Measurements from ENCODE around the gene ZNF655.
"Not testable (repeated sequence)": the region's sequence is repeated elsewhere in the genome, so short reads cannot be mapped to it uniquely, and the experiment has no call there.

The ZNF655 gene

DNA sequence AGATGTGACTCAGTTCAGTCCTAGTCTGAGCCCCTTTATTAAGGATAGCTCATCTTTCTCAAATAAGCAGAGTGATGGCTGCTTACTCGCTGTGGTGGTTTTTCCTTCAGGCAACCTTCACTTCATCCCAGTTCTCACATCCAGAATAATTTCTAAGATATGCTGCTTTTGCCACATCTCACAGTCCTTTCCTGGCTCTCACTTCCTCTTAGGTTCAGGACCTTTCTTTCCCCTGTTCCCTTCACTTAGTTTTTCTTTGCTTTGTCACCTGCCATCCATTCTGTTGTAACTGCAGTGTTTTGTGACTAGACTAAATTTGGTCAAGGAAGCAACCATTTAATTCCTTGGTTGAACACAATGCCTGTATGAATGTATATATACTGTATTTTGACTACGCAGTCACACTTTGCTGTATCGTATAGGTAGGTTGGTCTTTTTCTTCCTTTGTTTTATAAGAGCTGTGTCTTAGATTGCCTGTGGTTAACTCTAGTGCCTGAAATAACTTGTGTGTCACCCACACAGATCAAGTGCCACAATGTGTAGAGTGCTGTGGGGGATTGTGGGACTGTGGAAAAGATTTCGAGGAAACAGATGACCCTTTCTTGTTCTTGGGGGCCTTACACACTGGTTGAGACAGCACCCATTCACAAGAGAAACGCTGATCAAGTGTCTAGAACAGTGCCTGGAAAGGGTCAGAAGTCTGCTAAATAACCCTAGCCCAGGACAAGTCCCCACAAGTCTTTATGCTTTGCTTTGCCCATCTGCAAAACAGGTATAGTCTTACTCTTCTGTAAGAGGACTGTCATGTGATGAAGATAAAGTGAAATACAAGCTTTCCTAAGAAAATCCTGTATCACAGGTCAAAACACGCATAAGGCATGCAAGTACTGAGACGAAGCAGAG lies 2.6 kb downstream of the ZNF655 start:
- DNase-seq: no peak

DNA sequence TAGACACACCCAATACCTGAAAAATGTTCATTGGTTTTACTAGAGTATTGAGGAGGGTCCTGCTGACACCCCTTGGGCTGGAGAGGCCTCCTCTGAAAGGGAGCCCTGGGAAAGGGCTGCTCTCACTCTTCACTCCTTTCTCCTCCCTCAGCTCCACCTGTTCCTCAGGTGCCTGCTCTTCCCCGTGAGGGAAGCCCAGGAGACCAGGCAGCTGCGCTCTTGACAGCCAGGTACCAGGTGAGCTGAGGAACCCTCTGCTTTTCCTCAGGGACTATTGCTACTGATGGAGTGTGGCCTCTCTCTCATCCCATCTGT lies 3.3 kb downstream of the ZNF655 start:
- DNase-seq: no peak

DNA sequence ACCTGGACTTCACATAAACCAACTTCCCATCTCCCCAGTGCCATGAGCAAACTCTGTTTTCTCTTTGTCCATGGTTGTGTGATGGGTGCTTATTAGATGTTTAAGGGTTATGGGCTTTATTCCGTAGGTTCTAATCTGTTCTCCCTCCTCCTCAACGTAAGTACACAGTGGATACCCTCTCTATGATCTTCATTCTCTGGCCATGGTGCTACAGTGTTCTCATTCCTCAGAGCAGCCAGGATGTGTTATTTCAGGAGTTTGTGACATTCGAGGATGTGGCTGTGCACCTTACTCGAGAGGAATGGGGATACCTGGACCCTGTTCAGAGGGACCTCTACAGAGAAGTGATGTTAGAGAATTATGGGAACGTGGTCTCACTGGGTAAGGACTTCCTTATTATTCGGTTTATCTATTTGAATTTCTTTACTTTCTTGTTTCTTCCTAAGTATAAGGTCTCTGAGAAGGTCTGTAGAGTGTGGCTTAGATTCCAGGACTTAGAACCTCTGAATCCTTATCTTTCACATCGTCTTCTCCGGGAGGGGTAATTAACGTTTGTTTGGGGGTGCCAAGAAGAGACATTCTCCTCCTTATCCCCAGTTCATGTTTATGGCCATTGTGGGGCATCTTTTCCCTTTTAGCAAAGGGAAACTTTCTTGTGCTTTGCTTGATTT lies 3.8 kb downstream of the ZNF655 start:
- DNase-seq: no peak

DNA sequence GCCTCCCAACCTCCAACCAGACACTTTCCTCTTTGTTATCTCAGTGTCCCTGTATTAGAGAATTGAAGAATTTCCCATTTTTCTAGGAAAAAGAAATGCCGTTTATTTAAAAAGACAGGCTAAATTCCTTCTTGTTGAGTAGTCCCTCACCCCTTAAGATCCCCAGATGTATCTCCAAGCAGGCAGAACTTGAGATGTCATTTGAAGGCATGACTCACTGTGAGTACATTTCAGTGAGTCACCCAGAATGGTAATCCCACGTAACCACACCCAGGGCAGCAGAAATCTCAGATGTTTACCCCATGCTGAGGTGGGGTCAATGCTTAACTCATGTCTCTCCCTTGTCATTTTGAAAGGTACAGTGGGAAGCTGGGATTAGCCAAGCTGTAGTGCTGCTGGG lies 4.4 kb downstream of the ZNF655 start:
- DNase-seq: no peak

DNA sequence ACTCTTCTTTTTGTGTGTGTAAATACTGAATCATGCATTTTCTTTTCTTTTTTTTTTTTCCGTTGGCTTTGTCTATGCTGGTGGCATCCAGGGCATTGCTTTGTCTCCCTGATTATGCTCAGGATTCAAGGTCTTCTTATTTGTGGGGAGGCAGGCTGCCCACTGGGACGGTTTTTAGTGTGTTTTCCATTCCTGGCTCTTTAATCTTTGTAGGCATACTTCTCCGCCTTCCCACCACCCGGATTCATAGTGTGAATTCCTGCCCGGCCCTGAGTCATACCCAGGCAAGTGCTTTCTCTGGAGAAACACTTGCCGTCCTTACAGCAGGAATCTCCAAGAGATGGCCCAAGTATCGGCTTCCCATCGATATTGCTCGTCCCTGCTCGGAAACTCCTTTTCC lies 5.2 kb downstream of the ZNF655 start:
- no peak for DNase-seq

DNA sequence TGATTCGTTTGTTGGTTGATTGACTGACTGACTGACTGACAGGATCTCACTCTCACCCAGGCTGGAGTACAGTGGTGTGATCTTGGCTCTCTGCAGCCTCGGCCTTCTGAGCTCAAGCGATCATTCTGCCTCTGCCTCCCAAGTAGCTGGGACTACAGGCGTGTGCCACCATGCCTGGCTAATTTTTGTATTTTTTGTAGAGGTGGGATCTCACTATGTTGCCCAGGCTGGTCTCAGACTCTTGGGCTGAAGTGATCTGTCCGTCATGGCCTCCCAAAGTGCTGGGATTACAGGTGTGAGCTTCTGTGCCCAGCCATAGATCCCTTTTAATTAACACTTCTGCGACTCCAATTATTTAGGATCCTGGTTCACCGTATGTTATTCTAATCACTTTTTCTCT lies 10.3 kb downstream of the ZNF655 start:
- not testable (repeated sequence) for DNase-seq

DNA sequence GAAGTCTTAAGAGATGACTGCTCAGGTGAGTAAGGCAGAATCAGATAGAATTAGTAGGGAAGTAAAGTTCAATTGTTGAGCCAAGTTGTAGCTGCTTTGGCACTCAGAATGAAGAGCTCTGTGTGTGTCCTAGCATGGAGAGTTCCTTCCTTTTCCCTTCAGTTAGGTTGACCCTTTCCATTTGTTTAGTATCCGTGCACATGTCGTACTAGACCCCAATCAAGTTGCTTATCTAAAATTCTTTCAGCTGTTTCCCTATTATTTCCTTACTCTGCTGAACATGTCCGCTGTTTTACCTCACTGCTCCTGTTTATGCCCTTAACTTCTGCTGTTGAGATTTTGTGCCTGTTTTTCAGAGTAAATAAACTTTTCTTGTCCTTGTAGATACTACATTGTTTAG lies 13.3 kb downstream of the ZNF655 start:
- no peak for DNase-seq

DNA sequence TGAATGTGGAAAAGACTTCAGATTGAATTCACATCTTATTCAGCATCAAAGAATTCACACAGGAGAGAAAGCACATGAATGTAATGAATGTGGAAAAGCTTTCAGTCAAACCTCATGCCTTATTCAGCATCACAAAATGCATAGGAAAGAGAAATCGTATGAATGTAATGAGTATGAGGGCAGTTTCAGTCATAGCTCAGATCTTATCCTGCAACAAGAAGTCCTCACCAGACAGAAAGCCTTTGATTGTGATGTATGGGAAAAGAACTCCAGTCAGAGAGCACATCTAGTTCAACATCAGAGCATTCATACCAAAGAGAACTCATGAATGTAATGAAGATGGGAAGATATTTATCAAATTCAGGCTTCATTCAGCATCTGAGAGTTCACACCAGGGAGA lies 14.8 kb downstream of the ZNF655 start:
- no peak for DNase-seq

DNA sequence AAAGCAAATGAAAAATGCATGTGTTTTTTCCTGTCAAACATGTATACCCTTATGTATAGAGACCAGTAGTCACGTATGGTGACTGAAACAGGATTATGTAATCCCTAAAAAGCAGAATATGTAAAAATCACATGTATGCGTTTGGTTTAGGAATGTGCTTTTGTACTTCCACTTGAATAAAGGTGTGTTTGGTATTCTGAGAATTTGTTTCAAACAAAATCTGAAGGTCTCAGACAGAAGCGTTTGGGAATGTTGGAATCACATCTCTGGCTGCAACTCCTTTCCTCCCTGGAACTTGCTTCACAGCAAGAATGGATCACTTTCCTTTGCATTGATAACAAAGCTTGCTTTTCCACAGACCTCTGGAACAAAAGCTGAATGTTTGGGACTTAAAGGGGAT lies 17.8 kb downstream of the ZNF655 start:
- no peak for DNase-seq

DNA sequence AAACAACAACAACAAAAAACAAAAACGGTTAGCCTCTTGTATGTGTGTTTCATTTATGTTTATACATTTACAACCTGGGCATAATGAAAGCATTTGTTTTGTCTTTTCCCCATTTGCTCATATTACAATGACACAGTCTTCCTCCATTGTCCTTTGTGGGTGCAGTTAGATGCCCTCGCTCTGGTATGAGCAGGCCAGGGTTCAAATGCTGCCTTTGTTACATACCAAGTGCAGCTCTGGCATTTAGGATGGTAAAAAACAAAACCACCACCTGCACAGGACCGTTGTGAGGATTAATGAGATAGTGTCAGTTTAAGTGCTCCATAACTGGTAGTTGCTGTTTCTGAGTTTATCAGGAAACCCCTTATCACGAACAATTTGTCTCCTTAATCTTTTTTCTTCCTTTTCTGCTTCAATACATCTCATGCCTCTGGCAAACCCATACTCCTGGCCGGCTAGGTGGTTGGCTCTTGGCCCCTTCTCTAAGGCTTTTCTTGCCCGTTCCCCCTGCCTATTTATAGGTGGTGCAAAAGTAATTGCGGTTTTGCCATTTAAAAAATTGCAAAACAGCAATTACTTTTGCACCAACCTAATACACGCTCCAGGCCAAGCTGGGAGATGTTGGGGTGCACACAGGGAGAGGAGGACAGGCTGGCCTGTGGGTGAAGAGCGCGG lies 21.0 kb downstream of the ZNF655 start:
- DNase-seq: no peak

DNA sequence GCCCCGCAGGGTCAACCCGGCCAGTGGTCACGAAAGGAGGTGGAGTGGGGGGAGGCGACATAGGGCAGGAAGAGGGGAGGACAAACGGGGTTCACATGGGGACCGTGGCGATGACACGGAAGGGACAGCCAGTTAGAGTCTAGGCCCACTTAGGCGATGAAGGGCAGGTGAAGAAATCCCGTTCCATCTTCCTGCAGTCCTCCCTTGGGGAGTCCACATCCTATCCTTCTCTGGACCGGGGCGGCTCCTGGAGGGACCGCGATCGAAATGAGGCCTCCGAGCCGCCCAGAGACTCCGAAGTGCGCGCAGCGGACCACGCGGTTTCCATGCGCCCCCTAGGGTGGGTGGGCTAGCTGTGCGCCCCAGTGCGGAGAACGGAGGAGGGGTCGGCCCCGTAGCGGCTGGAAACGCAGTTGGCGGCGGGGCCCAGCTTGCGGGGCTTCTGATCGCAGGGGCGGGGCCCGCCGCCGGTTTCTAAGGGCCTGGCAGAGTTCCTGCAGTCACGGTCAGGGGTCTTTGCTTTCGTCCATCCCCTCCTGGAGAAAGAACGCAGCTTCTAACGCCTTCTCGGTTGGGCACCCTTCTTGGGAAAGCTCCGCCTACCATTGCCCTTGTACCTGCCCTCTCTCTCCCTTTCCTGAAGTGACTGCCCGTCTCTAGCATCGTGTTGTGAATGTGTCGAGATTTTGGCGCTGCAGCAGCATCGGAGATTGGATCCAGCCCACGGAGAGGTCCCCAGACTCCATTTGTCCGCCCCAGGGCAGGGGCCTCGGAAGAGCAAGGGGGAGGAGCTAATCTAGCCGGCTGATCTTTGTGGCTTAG lies 21.7 kb downstream of the ZNF655 start:
- DNase-seq: peak; percentile 7 to 64 (median 51)

DNA sequence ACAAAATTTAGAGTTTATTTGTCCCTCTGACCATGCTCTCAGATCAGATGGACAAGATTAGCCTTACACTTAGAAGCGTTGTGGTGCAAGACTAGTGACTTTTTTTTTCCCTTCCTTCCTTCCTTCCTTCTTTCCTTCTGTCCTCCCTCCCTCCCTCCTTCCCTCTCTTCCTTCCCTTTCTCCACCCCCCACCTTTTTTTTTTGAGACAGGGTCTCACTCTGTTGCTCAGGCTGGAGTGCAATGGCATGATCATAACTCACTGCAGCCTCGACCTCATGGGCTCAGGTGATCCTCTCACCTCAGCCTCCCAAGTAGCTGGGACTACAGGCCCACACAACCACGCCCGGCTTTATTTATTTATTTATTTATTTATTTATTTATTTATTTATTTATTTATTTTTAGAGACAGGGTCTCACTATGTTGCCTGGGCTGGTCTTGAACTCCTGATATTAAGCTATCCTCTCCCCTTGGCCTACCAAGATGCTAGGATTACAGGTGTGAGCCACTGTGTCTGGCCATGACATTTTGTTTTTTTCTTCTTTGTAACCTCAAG lies 22.4 kb downstream of the ZNF655 start:
- not testable (repeated sequence) for DNase-seq

DNA sequence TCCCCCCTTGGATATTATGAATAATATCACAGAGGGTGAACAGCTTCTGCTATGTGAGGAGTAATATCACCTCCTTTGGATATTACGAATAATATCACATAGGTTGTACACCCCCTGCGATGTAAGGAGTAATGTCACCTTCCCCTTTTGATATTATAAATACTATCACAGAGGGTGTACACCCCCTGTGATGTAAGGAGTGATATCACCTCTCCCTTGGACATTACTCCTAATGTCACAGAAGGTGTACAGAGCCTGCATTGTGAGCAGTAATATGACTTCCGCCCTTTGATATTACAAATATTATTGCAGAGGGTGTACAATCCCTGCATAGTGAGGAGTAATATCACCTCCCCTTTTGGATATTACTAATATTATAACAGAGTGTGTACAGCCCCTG lies 30.4 kb downstream of the ZNF655 start:
- no peak for DNase-seq

DNA sequence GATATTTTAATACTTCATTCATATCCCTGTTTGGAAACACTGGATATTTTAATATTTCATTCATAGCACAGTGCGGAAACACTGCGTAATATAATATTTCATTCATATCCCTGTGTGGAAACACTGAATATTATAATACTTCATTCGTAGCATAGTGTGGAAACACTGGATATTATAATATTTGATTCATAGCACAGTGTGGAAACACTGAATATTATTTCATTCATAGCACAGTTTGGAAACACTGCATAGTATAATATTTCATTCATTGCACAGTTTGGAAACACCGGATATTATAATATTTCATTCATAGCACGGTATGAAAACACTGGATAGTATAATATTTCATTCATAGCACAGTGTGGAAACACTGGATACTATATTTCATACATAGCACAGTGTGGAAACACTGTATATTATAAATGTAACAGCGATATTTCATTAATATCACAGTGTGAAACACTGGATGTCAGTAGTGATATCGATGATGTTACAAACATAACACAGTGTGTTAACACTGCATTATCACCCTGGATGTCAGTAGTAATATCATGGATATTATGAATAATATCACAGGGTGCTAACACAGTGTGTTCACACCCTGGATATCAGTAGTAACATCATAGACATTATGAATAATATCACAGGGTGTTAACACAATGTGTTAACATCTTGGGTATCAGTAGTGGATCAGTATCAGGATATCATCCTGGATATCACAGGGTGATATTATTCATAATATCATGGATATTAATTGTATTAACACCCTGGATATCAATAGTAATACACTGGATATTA lies 36.7 kb downstream of the ZNF655 start:
- peak in 1 of 6 experiments; percentile 9 for DNase-seq

DNA sequence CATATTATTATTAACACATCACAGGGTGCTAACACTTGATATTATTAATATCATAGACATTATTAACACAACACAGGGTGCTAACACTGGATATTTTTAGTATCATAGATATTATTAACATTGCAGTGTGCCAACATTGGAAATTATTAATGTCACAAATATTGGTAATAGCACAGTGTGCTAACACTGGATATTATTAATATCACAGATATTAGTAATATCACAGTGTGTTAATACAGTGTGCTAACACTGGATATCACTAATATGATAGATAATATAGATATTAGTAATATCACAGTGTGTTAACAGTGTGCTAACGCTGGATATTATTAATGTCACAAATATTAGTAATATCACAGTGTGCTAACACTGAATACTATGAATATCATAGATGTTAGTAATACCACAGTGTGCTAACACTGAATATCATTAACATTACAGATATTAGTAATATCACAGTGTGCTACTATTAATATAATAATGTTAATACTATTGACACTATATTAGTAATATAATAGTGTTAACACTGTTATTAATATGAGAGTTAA lies 38.0 kb downstream of the ZNF655 start:
- DNase-seq: no peak

DNA sequence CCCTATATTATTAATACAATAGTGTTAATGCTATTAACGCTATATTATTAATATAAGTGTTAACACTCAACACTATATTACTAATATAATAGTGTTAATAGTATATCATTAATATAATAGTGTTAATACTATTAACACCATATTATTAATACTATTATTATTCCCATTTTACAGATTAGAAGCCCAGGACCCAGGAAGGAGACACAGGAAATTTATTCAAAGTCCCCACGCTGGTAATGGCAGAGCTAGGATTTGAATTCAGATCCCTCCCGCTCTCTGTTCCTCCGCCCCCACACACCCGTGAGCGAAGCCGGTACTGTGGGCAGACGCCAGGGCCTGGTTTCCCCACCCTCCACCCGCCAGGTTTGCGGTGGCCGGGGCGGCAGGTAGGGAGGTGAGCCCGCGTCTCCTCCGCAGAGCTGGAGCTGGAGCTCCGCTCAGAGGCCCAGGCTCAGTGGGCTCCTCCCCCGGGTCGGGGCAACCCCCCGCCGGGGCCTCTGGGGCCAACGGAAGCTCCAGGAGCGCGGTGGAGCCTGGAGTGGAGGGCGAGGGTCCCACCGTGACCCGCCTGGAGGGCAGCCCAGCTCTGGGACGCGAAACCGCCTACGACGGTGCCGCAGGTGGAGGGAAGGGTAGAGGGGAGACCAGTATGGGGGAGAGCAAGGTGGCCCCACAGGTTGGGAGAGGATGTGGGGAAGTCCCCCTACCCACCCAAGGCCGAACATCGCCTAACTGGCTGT lies 39.5 kb downstream of the ZNF655 start, which contains the start of gene TMEM225B:
Gene TMEM225B, plus strand, starts transcription at position 506 of the 740 bp plus-strand sequence. CDS start 6,122 bp downstream, outside the sequence.
- peak in 3 of 6 experiments; percentile 5 to 48 (median 22) for DNase-seq

DNA sequence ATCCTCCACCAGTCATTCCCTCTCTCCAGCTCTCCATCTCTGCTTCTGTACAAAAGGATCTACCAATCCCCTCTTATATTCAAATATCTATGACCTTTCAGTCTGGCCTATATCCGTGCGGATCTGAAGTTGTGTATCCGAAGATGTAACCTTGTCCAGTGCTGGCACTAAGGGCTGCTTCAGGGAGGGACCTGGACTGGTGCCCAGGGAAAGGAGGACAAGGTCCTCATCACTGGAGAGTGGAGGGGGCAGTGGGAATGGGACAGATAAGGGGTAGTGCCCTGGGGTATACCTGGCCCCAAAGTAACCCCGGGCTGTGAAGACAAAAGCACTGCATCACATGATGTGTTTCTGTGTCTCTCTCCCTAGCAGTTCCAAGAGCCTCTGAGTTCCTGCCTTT lies 41.4 kb downstream of the ZNF655 start:
- DNase-seq: no peak

DNA sequence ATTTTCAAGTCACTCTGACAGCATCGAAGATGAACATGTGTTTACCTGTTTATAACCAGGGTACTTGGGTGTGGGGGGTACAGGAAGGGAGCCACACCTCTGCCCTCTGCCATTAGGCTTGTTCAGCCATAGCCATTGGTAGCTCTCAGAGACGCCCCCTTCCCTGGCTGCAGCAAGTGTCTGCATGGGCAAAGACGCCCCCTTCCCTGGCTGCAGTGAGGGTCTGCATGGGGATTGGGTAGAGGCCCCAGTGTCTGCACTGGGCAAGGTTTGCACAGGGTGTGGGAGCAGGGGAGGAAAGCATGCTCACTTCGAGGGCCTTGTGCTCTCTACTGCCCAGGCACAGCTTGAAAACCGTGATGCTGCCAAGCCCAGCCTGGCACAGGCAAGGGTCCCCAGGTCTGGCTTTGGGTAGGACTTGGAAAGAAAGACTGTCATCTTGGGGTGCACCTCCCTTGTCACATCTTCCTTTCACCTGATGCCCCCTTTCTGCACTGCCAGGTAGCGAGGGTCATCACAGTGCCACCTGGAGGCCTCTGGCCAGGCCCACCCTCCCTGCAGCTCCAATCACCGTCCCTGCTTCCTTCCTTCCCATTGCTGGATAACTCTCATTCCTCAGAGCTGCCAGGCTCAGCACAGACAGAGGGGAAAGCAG lies 43.3 kb downstream of the ZNF655 start:
- no peak for DNase-seq

DNA sequence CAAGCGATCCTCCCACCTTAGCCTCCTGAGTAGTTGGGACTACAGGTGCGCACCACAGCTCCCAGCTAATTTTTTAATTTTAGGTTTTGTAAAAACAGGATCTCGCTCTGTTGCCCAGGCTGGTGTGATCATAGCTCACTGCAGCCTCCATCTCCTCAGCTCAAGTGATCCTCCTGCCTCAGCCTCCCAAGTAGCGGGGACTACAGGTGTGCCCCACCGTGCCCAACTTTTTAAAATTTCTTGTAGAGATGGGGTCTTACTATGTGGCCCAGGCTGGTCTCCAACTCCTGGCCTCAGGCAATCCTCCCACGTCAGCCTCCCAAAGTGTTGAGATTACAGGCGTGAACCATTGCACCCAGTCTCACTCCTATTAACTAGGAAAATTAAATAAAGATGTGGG lies 47.1 kb downstream of the ZNF655 start:
- no peak for DNase-seq

DNA sequence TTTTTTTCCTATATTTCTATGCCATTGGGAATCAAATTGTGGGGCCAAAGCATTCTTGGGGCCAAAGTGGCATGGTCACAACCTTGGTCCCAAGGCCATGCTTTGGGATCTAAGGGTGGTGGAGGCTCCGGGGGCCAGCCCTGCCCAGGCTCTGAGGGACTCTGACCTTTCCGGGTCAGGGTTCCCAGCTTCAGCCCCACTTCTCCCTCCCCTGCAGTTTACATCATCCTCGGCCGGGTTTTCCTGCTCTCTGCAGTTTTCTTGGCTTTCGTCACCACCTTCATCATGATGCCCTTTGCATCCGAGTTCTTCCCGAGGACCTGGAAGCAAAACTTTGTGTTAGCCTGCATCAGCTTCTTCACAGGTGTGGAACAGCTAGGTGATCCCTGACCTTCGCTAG lies 48.1 kb downstream of the ZNF655 start:
- no peak for DNase-seq

Measured in stimulated activated naive CD4-positive, alpha-beta T cell (primary cell).